ENCODE measurements around the gene JPT1. TPM values are rescaled to one million over a fixed set of nuclear protein-coding genes. Genes with fewer than 3 reads are reported as not detected.

Gene JPT1
- total and polyA plus RNA-seq, 4 donors, result 35.1 to 140 (median 97.1) TPM

DNA sequence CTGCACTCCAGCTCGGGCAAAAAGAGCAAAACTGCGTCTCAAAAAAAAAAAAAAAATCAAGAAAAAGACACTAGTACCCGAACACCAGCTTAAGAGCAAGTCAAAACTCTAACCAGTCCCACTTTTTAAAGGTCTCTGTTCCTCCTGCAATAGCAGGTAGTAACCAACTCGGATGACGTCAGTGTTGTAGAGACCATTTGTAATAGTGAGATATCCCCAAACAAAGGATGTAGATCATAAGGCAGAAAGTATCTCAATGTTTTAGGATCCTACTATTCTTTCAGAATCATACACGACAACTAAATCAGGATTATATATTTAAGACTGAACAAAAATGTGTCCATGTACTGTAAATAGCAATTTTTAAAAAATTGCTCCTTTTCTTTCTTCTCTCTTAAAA lies 2.4 kb downstream of the JPT1 start:
- Histone ChIP-seq H3K36me3 (ENCODE audit: control insufficient read depth in 4 of 4, insufficient read depth in 4 of 4, low read length in 4 of 4) (peaks cover 4 to 13% (median 6%) of the 10 kb centered on the region in 4 donors), H3K27me3 (ENCODE audit: control insufficient read depth in 3 of 3, insufficient read depth in 3 of 3, low read length in 2 of 3) (no peaks in the 10 kb centered on the region), H3K9ac (ENCODE audit: insufficient read depth in 1 of 2, low read length in 2 of 2) (peak overlapping the region in 1 of 2 donors; percentile 19), H3K4me3 (no peak overlapping the region), H3K9me3 (ENCODE audit: control insufficient read depth in 4 of 4, insufficient read depth in 3 of 4, low read length in 3 of 4) (no peaks in the 10 kb centered on the region), H3K4me1 (ENCODE audit: control insufficient read depth in 5 of 5, insufficient read depth in 5 of 5, low read length in 5 of 5) (peaks cover 0 to 20% (median 3%) of the 10 kb centered on the region in 5 donors), H3K27ac (ENCODE audit: low read depth in 1 of 2, low read length in 1 of 2) (no peak overlapping the region)
- TF ChIP-seq, protein P1, sequence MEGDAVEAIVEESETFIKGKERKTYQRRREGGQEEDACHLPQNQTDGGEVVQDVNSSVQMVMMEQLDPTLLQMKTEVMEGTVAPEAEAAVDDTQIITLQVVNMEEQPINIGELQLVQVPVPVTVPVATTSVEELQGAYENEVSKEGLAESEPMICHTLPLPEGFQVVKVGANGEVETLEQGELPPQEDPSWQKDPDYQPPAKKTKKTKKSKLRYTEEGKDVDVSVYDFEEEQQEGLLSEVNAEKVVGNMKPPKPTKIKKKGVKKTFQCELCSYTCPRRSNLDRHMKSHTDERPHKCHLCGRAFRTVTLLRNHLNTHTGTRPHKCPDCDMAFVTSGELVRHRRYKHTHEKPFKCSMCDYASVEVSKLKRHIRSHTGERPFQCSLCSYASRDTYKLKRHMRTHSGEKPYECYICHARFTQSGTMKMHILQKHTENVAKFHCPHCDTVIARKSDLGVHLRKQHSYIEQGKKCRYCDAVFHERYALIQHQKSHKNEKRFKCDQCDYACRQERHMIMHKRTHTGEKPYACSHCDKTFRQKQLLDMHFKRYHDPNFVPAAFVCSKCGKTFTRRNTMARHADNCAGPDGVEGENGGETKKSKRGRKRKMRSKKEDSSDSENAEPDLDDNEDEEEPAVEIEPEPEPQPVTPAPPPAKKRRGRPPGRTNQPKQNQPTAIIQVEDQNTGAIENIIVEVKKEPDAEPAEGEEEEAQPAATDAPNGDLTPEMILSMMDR (IDR thresholded peaks at IDR 0.05; ENCODE audit: control extremely low read depth, extremely low read depth), result no peak
- ATAC-seq (ENCODE audit: insufficient read depth, low FRiP score) (no peak), DNase-seq (peak in 2 of 3 donors; percentile 60 to 65)
- WGBS, 2 donors, result 91 to 94% methylated on average over 6 of the region's 6 CpGs

DNA sequence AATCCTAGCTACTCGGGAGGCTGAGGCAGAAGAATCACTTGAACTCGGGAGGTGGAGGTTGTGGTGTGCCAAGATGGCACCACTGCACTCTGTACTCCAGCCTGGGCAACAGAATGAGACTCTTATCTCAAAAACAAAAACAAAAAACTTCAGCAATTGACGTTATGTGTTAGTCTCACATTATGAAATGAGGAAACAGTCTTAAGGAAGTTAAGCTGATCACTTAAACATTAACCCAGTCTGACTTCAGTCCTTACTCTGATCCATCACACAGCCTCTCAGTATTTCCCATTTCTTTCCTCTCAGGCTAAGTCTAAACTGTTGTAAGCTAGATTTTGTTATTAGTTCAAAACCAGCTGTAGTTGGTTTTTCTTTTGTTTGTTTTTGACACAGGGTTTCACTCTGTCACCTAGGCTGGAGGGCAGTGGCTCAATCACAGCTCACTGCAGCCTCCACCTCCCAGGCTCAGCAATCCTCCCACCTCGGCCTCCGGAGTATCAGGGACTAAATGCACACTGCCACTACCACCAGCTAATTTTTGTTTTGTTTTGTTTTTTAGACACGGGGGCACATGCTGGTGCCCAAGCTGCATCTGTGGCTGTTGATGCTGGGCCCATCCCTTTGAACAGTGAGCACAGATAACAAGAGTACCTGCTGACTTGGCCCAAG lies 6.3 kb downstream of the JPT1 start:
- DNase-seq, result no peak
- ATAC-seq (ENCODE audit: insufficient read depth, low FRiP score), result no peak
- Histone ChIP-seq H3K9me3 (ENCODE audit: control insufficient read depth in 4 of 4, insufficient read depth in 3 of 4, low read length in 3 of 4) (no peaks in the 10 kb centered on the region), H3K4me1 (ENCODE audit: control insufficient read depth in 5 of 5, insufficient read depth in 5 of 5, low read length in 5 of 5) (peaks cover 0 to 13% (median 0%) of the 10 kb centered on the region in 5 donors), H3K27ac (ENCODE audit: low read depth in 1 of 2, low read length in 1 of 2) (peak overlapping the region in 1 of 2 donors; percentile 27), H3K36me3 (ENCODE audit: control insufficient read depth in 4 of 4, insufficient read depth in 4 of 4, low read length in 4 of 4) (peaks cover 8 to 20% (median 18%) of the 10 kb centered on the region in 4 donors), H3K27me3 (ENCODE audit: control insufficient read depth in 3 of 3, insufficient read depth in 3 of 3, low read length in 2 of 3) (no peaks in the 10 kb centered on the region), H3K4me3 (no peak overlapping the region), H3K9ac (ENCODE audit: insufficient read depth in 1 of 2, low read length in 2 of 2) (no peak overlapping the region)
- 73 to 75% methylated on average over 6 of the region's 6 CpGs for WGBS, 2 donors
- TF ChIP-seq, protein P1 (IDR thresholded peaks at IDR 0.05; ENCODE audit: control extremely low read depth, extremely low read depth), result no peak

DNA sequence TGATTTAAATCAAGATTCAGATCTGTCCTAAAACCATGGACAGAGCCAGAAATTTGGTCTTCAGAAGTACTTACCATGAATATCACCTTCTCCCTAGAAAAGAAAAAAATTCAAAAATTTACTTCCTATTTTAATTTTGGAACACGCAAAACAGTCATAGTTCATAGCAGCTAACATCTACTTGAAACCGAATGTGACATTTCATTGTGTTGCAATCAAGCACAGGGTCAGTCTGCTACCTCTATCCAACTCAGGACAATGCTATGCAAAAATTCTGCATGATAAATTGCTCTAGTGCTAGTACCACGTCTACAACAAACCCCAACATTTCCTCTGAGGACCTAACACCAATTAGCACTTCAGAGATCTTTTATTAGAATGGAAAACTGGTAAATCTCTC lies 7.7 kb downstream of the JPT1 start:
- Histone ChIP-seq H3K36me3 (ENCODE audit: control insufficient read depth in 4 of 4, insufficient read depth in 4 of 4, low read length in 4 of 4) (peaks cover 10 to 20% (median 19%) of the 10 kb centered on the region in 4 donors), H3K27ac (ENCODE audit: low read depth in 1 of 2, low read length in 1 of 2) (no peak overlapping the region), H3K4me1 (ENCODE audit: control insufficient read depth in 5 of 5, insufficient read depth in 5 of 5, low read length in 5 of 5) (no peaks in the 10 kb centered on the region), H3K27me3 (ENCODE audit: control insufficient read depth in 3 of 3, insufficient read depth in 3 of 3, low read length in 2 of 3) (no peaks in the 10 kb centered on the region), H3K4me3 (no peak overlapping the region), H3K9me3 (ENCODE audit: control insufficient read depth in 4 of 4, insufficient read depth in 3 of 4, low read length in 3 of 4) (no peaks in the 10 kb centered on the region), H3K9ac (ENCODE audit: insufficient read depth in 1 of 2, low read length in 2 of 2) (no peak overlapping the region)
- ATAC-seq (ENCODE audit: insufficient read depth, low FRiP score), result no peak
- TF ChIP-seq, protein P1 (IDR thresholded peaks at IDR 0.05; ENCODE audit: control extremely low read depth, extremely low read depth), result no peak
- WGBS, 2 donors, result 47 to 70% methylated on average over 3 of the region's 3 CpGs
- no peak for DNase-seq

Measured in lung (tissue), 12 donors.